Heart left ventricle (tissue), 16 donors: ENCODE measurements around the gene GCLM. TPM values are rescaled to one million over a fixed set of nuclear protein-coding genes. Genes with fewer than 3 reads are reported as not detected.
"Not testable (repeated sequence)": the region's sequence is repeated elsewhere in the genome, so short reads cannot be mapped to it uniquely, and the experiment has no call there.

Source experiments
- ATAC-seq, 4 donors: fragments of 200-7000 bp; cut with Tn5 transposase; one replicate each; pipeline ENCODE4 v1.9.1; 2020 to 2022; ENCODE audit warnings: moderate library complexity in 4 of 4, mild to moderate bottlenecking in 3 of 4, moderate number of reproducible peaks in 1 of 4
- DNase-seq, 5 donors: peaks; one replicate each; pipeline ENCODE4 v3.0.0-alpha.2; 2020
- H3K27ac ChIP-seq, 12 donors: fragments of 200-600 bp; sonication (generic) in 4 of 12; one replicate each; pipeline versions ENCODE4 v1.5.0 to v1.8.0; 2016 to 2022; ENCODE audit warnings: mild to moderate bottlenecking in 2 of 12
- H3K27me3 ChIP-seq, 9 donors: fragments of 200-600 bp; sonication (generic) in 2 of 9; one replicate each; pipeline versions ENCODE4 v1.5.1 to v1.8.0; 2016 to 2022; ENCODE audit warnings: mild to moderate bottlenecking in 3 of 9
- H3K36me3 ChIP-seq, 9 donors: fragments of 200-600 bp; sonication (generic) in 2 of 9; one replicate each; pipeline versions ENCODE4 v1.5.0 to v1.8.0; 2018 to 2022; ENCODE audit warnings: mild to moderate bottlenecking in 2 of 9
- H3K4me1 ChIP-seq, 12 donors: fragments of 200-600 bp; sonication (generic) in 4 of 12; one replicate each; pipeline versions ENCODE4 v1.5.0 to v1.8.0; 2016 to 2022; ENCODE audit warnings: mild to moderate bottlenecking in 3 of 12
- H3K4me3 ChIP-seq, 12 donors: fragments of 200-600 bp; sonication (generic) in 4 of 12; one replicate each; pipeline versions ENCODE4 v1.5.0 to v1.8.0; 2017 to 2022; ENCODE audit warnings: mild to moderate bottlenecking in 9 of 12, moderate library complexity in 4 of 12
- H3K9me3 ChIP-seq, 12 donors: fragments of 200-600 bp; sonication (generic) in 4 of 12; one replicate each; pipeline versions ENCODE4 v1.5.0 to v1.8.0; 2016 to 2022; ENCODE audit warnings: mild to moderate bottlenecking in 1 of 12
- CTCF ChIP-seq, 12 donors: fragments of 200-600 bp; sonication (generic) in 4 of 12; IDR thresholded peaks; one replicate each; pipeline versions ENCODE4 v1.5.0 to v1.8.0; 2018 to 2022; ENCODE audit warnings: antibody characterized with exemption in 12 of 12, mild to moderate bottlenecking in 5 of 12
- POLR2A ChIP-seq, 2 donors: fragments of 450-650 bp; IDR thresholded peaks; one replicate each; pipeline ENCODE4 v1.6.1; 2017; ENCODE audit warnings: antibody characterized with exemption in 2 of 2, mild to moderate bottlenecking in 2 of 2, moderate library complexity in 2 of 2
- WGBS, 4 donors: extraction: QIAGEN DNeasy Blood & Tissue Kit in 2 of 4; methylation state at CpG; one replicate each; pipeline versions ENCODE4 v1.1.5 to v1.1.7; 2013 to 2018; 5-methylcytosine and 5-hydroxymethylcytosine counted together
- intact Hi-C, 10 donors: fragments of 100-400 bp; cut with DNase I; formaldehyde crosslinking; loops; one replicate each; pipeline versions ENCODE4 v1.11.1 to v1.14.2; 2022
- polyA plus RNA-seq, 2 donors: library from polyadenylated mRNA; stranded (reverse); fragments of 200-250 nt; gene quantifications; one replicate each; pipeline ENCODE4 v1.2.3, GENCODE V29; 2013
- total RNA-seq, 9 donors: library from RNA; depleted of rRNA in 2 of 9; stranded (reverse); fragments of >200 nt in 2 of 9; fragmentation: NEBNext Ultra II Directional in 3 of 9; extraction: Animal tissue kit (Norgen Biotek cat#: 25700) in 3 of 9; gene quantifications; one replicate each; pipeline versions ENCODE4 v1.1.0 to v1.2.4, GENCODE V29; 2016 to 2023
- donor health status: ischemic (EF 13 %, LVEDD 7.1; RV severe dilation, severe dysfunction).
- donor health status: healthy with polysubstance abuse.
- donor health status: DM: no; HTN: yes; CAD: no.
- donor health status: DM: no; HTN: no; CAD: no.
- donor health status: ischemic (EF 25% LVEDD 6.9; RV normal size, moderate dysfunction).
- donor health status: ischemic (EF 25% LVEDD 5.7; RV mildly dilated, moderate dysfunction).
- donor health status: healthy.
- donor health status: DM: yes; HTN: yes; CAD: no.
- donor health status: ischemic (EF 35%, LVEDD 5.7; RV mildly dilated, moderate dysfunction).
- donor health status: nonischemic (EF 11% LVEDD 7.7; RV severe dilation, severe dysfunction).
- donor health status: DM: yes; HTN: yes; CAD: no.
- donor health status: PGD.
- donor health status: ischemic (EF 29% LVEDD 5.4; RV normal size, mild dysfunction).
- donor health status: nonischemic (EF 23%, LVEDD 6.1; RV moderate dilation, normal function).

GCLM gene
- total and polyA plus RNA-seq, 11 donors, result 1.8 to 21.9 (median 10.7) TPM

- ATAC-seq, result no peak
- no peak for DNase-seq
- WGBS, 4 donors, result 84 to 85% (median 85%) methylated on average over 3 of the region's 3 CpGs
- intact Hi-C loops, result no loop called here
- H3K27ac ChIP-seq, result no peak overlapping the region
- H3K27me3 ChIP-seq, result no peaks in the 10 kb centered on the region
- no peak for TF ChIP-seq POLR2A (IDR thresholded peaks at IDR 0.05)
- no peak for TF ChIP-seq CTCF (IDR thresholded peaks at IDR 0.05)
- no peaks in the 10 kb centered on the region for H3K4me1 ChIP-seq
- H3K4me3 ChIP-seq, result no peak overlapping the region
- peaks cover 0 to 5% (median 0%) of the 10 kb centered on the region in 12 donors for H3K9me3 ChIP-seq
- H3K36me3 ChIP-seq, result no peaks in the 10 kb centered on the region
These were observed 16.0 kb upstream of the GCLM start for GRCh38 chr1:93925206-93925605.

- ATAC-seq, result no peak
- TF ChIP-seq POLR2A (IDR thresholded peaks at IDR 0.05) (no peak), CTCF (IDR thresholded peaks at IDR 0.05) (no peak)
- Histone ChIP-seq H3K27ac (no peak overlapping the region), H3K4me1 (no peaks in the 10 kb centered on the region), H3K9me3 (peaks cover 0 to 7% (median 0%) of the 10 kb centered on the region in 12 donors), H3K36me3 (no peaks in the 10 kb centered on the region), H3K4me3 (no peak overlapping the region), H3K27me3 (no peaks in the 10 kb centered on the region)
- intact Hi-C loops, result no loop called here
- 29 to 60% (median 48%) methylated on average over 1 of the region's 1 CpG for WGBS, 4 donors
- no peak for DNase-seq
These were observed 10.6 kb upstream of the GCLM start for GRCh38 chr1:93919780-93920179.

GRCh38 chr1:93917302-93917701, 8.1 kb upstream of the GCLM start:
- Histone ChIP-seq H3K27me3 (no peaks in the 10 kb centered on the region), H3K27ac (no peak overlapping the region), H3K9me3 (peaks cover 0 to 7% (median 0%) of the 10 kb centered on the region in 12 donors), H3K36me3 (no peaks in the 10 kb centered on the region), H3K4me1 (no peaks in the 10 kb centered on the region), H3K4me3 (no peak overlapping the region)
- no peak for DNase-seq
- 87 to 95% (median 93%) methylated on average over 10 of the region's 10 CpGs for WGBS, 4 donors
- no peak for ATAC-seq
- TF ChIP-seq POLR2A (IDR thresholded peaks at IDR 0.05) (no peak), CTCF (IDR thresholded peaks at IDR 0.05) (no peak)
- intact Hi-C loops, result no loop called here

- H3K27ac ChIP-seq, H3K36me3 ChIP-seq, H3K4me3 ChIP-seq, DNase-seq, intact Hi-C loops, ATAC-seq, H3K27me3 ChIP-seq: not testable (repeated sequence)
- 90 to 98% (median 95%) methylated on average over 3 of the region's 3 CpGs for WGBS, 4 donors
- peaks cover 0 to 10% (median 0%) of the 10 kb centered on the region in 12 donors for H3K9me3 ChIP-seq
- H3K4me1 ChIP-seq, result peaks cover 0 to 26% (median 13%) of the 10 kb centered on the region in 12 donors
These were observed 1.6 kb upstream of the GCLM start for GRCh38 chr1:93910880-93911279.

GRCh38 chr1:93910305-93910704, 1.1 kb upstream of the GCLM start:
- no peak for TF ChIP-seq POLR2A (IDR thresholded peaks at IDR 0.05)
- no peak for TF ChIP-seq CTCF (IDR thresholded peaks at IDR 0.05)
- no peaks in the 10 kb centered on the region for H3K36me3 ChIP-seq
- peaks cover 0 to 32% (median 13%) of the 10 kb centered on the region in 12 donors for H3K4me1 ChIP-seq
- H3K27ac ChIP-seq, result peak overlapping the region in 7 of 12 donors; percentile 78 to 92 (median 82)
- H3K27me3 ChIP-seq, result no peaks in the 10 kb centered on the region
- no peak for ATAC-seq
- WGBS, 4 donors, result 94 to 97% (median 96%) methylated on average over 4 of the region's 4 CpGs
- peaks cover 0 to 10% (median 0%) of the 10 kb centered on the region in 12 donors for H3K9me3 ChIP-seq
- H3K4me3 ChIP-seq, result peak overlapping the region in 1 of 12 donors; percentile 93
- intact Hi-C loops, result no loop called here
- DNase-seq, result no peak
